Peyer's patch (tissue), 4 donors: ENCODE measurements around the gene PIGK.

ENCODE experiments used
- CTCF ChIP-seq, 6 experiments: fragments of 450-650 bp in 4 of 6; fragments of 200-600 bp in 2 of 6; sonication (generic) in 1 of 6; IDR thresholded peaks; one replicate each; pipeline ENCODE4 v1.5.1; 2017 to 2019; ENCODE audit warnings: antibody characterized with exemption in 6 of 6, mild to moderate bottlenecking in 3 of 6, moderate library complexity in 1 of 6
- POLR2A ChIP-seq, 2 donors: fragments of 450-650 bp; IDR thresholded peaks; one replicate each; pipeline ENCODE4 v1.5.1; 2017; ENCODE audit warnings: antibody characterized with exemption in 2 of 2, mild to moderate bottlenecking in 2 of 2, moderate library complexity in 2 of 2

GRCh38 chr1:77120950-77121349 lies 98.3 kb downstream of the PIGK start:
- TF ChIP-seq POLR2A (IDR thresholded peaks at IDR 0.05) (no peak), CTCF (IDR thresholded peaks at IDR 0.05) (no peak)
